ENCODE results near the gene DCAF8.

DCAF8 gene

GRCh38 chr1:160210561-160210960 lies 51.8 kb downstream of the DCAF8 start:
- H3K79me2 ChIP-seq (ENCODE audit: insufficient read depth, low read length), result no peaks in the 10 kb centered on the region
- H3K27me3 ChIP-seq (ENCODE audit: insufficient read depth, low read length), result no peaks in the 10 kb centered on the region
- no peak overlapping the region for H3K4me3 ChIP-seq (ENCODE audit: low read depth, low read length, poor library complexity, severe bottlenecking)
- no peak overlapping the region for H3K27ac ChIP-seq (ENCODE audit: low read depth, low read length, poor library complexity, severe bottlenecking)
- no peaks in the 10 kb centered on the region for H3K9me3 ChIP-seq (ENCODE audit: low read length)
- TF ChIP-seq EZH2 (IDR thresholded peaks at IDR 0.05; ENCODE audit: borderline replicate concordance, low read length), result no peak
- TF ChIP-seq, protein P1, sequence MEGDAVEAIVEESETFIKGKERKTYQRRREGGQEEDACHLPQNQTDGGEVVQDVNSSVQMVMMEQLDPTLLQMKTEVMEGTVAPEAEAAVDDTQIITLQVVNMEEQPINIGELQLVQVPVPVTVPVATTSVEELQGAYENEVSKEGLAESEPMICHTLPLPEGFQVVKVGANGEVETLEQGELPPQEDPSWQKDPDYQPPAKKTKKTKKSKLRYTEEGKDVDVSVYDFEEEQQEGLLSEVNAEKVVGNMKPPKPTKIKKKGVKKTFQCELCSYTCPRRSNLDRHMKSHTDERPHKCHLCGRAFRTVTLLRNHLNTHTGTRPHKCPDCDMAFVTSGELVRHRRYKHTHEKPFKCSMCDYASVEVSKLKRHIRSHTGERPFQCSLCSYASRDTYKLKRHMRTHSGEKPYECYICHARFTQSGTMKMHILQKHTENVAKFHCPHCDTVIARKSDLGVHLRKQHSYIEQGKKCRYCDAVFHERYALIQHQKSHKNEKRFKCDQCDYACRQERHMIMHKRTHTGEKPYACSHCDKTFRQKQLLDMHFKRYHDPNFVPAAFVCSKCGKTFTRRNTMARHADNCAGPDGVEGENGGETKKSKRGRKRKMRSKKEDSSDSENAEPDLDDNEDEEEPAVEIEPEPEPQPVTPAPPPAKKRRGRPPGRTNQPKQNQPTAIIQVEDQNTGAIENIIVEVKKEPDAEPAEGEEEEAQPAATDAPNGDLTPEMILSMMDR (IDR thresholded peaks at IDR 0.05; ENCODE audit: low read length), result no peak
- H3F3A ChIP-seq (ENCODE audit: insufficient read depth, low read length), result no peaks in the 10 kb centered on the region
- H3K9ac ChIP-seq (ENCODE audit: low read length), result no peak overlapping the region
- H3K4me1 ChIP-seq (ENCODE audit: insufficient read depth, low read length, severe bottlenecking), result peaks cover 11% of the 10 kb centered on the region
- no peak overlapping the region for H3K4me2 ChIP-seq (ENCODE audit: low read length)
- H3K36me3 ChIP-seq (ENCODE audit: insufficient read depth, low read length), result peaks cover 69% of the 10 kb centered on the region
- H2AFZ ChIP-seq (ENCODE audit: low read length), result no peak overlapping the region
- H4K20me1 ChIP-seq (ENCODE audit: insufficient read depth, low read length), result no peaks in the 10 kb centered on the region
- no peaks in the 10 kb centered on the region for H3K9me2 ChIP-seq (ENCODE audit: low read depth, low read length)

- Histone ChIP-seq H3K9me3 (ENCODE audit: low read length) (no peaks in the 10 kb centered on the region), H3K4me1 (ENCODE audit: insufficient read depth, low read length, severe bottlenecking) (peaks cover 17% of the 10 kb centered on the region), H3K9ac (ENCODE audit: low read length) (no peak overlapping the region), H3K36me3 (ENCODE audit: insufficient read depth, low read length) (peaks cover 58% of the 10 kb centered on the region), H3K79me2 (ENCODE audit: insufficient read depth, low read length) (no peaks in the 10 kb centered on the region), H3K4me2 (ENCODE audit: low read length) (no peak overlapping the region), H4K20me1 (ENCODE audit: insufficient read depth, low read length) (no peaks in the 10 kb centered on the region), H3K9me2 (ENCODE audit: low read depth, low read length) (no peaks in the 10 kb centered on the region), H3F3A (ENCODE audit: insufficient read depth, low read length) (no peaks in the 10 kb centered on the region), H2AFZ (ENCODE audit: low read length) (no peak overlapping the region), H3K4me3 (ENCODE audit: low read depth, low read length, poor library complexity, severe bottlenecking) (no peak overlapping the region), H3K27me3 (ENCODE audit: insufficient read depth, low read length) (no peaks in the 10 kb centered on the region), H3K27ac (ENCODE audit: low read depth, low read length, poor library complexity, severe bottlenecking) (no peak overlapping the region)
- TF ChIP-seq, protein P1 (IDR thresholded peaks at IDR 0.05; ENCODE audit: low read length), result no peak
- no peak for TF ChIP-seq EZH2 (IDR thresholded peaks at IDR 0.05; ENCODE audit: borderline replicate concordance, low read length)
Observed at GRCh38 chr1:160209321-160210046, 52.9 kb downstream of the DCAF8 start.

DNA sequence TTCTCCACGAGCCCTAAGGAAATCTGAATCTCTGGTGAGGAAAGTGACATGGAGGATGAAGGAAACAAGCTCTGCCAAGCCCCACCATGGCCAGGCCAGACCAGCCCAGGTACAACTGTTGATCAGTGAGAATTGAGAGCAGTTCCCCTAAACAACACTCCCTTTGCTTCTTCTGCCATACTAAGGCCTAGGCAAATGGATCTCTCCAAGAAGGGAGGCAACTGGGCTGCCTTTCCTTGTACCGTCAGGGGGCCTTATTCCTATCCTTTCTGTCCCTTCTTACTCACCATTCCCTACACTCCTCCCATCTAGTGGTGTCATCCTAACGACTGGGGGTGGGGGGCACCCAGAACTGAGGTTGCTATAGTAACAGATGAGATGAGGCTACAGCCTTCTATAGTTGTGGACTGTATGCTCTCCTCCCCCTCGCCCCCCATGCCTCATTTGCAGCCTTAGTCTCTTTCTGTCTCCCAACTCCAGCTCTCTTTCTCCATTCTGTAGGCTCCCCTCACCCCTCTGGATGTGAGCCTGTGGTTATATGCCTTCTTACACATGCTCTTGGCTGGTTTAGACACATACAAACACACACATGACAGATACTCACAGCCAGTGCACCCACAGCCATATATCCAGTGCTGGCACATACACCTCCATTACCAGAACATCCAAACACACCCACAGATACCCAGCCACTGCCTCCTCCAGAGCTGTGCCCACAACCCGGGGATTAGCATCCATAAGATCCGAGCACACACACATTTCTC lies 53.6 kb downstream of the DCAF8 start:
- Histone ChIP-seq H3K4me2 (ENCODE audit: low read length) (no peak overlapping the region), H3K9me3 (ENCODE audit: low read length) (no peaks in the 10 kb centered on the region), H3K9ac (ENCODE audit: low read length) (no peak overlapping the region), H3K36me3 (ENCODE audit: insufficient read depth, low read length) (peaks cover 51% of the 10 kb centered on the region), H3K27ac (ENCODE audit: low read depth, low read length, poor library complexity, severe bottlenecking) (no peak overlapping the region), H4K20me1 (ENCODE audit: insufficient read depth, low read length) (no peaks in the 10 kb centered on the region), H3K4me1 (ENCODE audit: insufficient read depth, low read length, severe bottlenecking) (peaks cover 24% of the 10 kb centered on the region), H3K79me2 (ENCODE audit: insufficient read depth, low read length) (no peaks in the 10 kb centered on the region), H3K27me3 (ENCODE audit: insufficient read depth, low read length) (no peaks in the 10 kb centered on the region), H3K9me2 (ENCODE audit: low read depth, low read length) (no peaks in the 10 kb centered on the region), H3F3A (ENCODE audit: insufficient read depth, low read length) (no peaks in the 10 kb centered on the region), H2AFZ (ENCODE audit: low read length) (no peak overlapping the region), H3K4me3 (ENCODE audit: low read depth, low read length, poor library complexity, severe bottlenecking) (no peak overlapping the region)
- no peak for TF ChIP-seq EZH2 (IDR thresholded peaks at IDR 0.05; ENCODE audit: borderline replicate concordance, low read length)
- TF ChIP-seq, protein P1 (IDR thresholded peaks at IDR 0.05; ENCODE audit: low read length), result no peak
